Measurements from ENCODE around the gene PDE7B. TPM values are rescaled to one million over a fixed set of nuclear protein-coding genes. Genes with fewer than 3 reads are reported as not detected.

PDE7B gene
- total RNA-seq, 1 donor from 2014 or later = 5.1 TPM

GRCh38 chr6:136085370-136086115 is 234.0 kb downstream of the PDE7B start:
- TF ChIP-seq, protein P1, sequence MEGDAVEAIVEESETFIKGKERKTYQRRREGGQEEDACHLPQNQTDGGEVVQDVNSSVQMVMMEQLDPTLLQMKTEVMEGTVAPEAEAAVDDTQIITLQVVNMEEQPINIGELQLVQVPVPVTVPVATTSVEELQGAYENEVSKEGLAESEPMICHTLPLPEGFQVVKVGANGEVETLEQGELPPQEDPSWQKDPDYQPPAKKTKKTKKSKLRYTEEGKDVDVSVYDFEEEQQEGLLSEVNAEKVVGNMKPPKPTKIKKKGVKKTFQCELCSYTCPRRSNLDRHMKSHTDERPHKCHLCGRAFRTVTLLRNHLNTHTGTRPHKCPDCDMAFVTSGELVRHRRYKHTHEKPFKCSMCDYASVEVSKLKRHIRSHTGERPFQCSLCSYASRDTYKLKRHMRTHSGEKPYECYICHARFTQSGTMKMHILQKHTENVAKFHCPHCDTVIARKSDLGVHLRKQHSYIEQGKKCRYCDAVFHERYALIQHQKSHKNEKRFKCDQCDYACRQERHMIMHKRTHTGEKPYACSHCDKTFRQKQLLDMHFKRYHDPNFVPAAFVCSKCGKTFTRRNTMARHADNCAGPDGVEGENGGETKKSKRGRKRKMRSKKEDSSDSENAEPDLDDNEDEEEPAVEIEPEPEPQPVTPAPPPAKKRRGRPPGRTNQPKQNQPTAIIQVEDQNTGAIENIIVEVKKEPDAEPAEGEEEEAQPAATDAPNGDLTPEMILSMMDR (conservative IDR thresholded peaks at IDR 0.05) = no peak
- no peak for DNase-seq (ENCODE audit: extremely low spot score, unreplicated experiment)
- H3K4me1 Mint-ChIP-seq (ENCODE audit: unreplicated experiment) = peaks cover under 1% of the 10 kb centered on the region
- H3K27ac Mint-ChIP-seq = no peak overlapping the region
- no peaks in the 10 kb centered on the region for H3K9me3 Mint-ChIP-seq
- H3K4me3 Mint-ChIP-seq = no peak overlapping the region
- no peaks in the 10 kb centered on the region for H3K27me3 Mint-ChIP-seq
- H3K36me3 Mint-ChIP-seq = no peaks in the 10 kb centered on the region

DNA sequence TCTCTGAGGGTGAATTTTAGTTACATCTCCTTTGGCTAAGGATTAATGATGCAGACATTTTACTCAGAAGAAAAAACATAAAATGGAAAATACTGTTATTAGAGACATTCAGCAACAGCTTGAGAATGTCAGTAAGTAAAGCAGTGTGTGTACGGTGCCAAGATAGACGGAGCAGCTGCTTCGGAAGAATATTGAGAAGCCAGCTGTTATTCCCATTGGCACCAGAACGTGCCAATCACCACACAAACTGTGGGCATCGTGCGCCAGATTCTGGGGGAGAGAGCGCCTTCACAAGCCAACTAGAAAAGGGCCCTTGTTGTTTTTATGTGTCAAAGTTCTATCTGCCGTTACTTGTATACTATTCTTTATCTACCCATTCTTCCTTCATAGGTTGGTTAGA is 235.2 kb downstream of the PDE7B start:
- Mint-ChIP-seq H3K4me3 (no peak overlapping the region), H3K27me3 (no peaks in the 10 kb centered on the region), H3K4me1 (ENCODE audit: unreplicated experiment) (peaks cover 10% of the 10 kb centered on the region), H3K9me3 (no peaks in the 10 kb centered on the region), H3K27ac (no peak overlapping the region), H3K36me3 (no peaks in the 10 kb centered on the region)
- TF ChIP-seq, protein P1 (conservative IDR thresholded peaks at IDR 0.05) = no peak
- no peak for DNase-seq (ENCODE audit: extremely low spot score, unreplicated experiment)

GRCh38 chr6:136087986-136088385 is 236.5 kb downstream of the PDE7B start:
- DNase-seq (ENCODE audit: extremely low spot score, unreplicated experiment) = no peak
- peaks cover 10% of the 10 kb centered on the region for H3K4me1 Mint-ChIP-seq (ENCODE audit: unreplicated experiment)
- H3K36me3 Mint-ChIP-seq = no peaks in the 10 kb centered on the region
- H3K27ac Mint-ChIP-seq = no peak overlapping the region
- no peaks in the 10 kb centered on the region for H3K27me3 Mint-ChIP-seq
- no peak overlapping the region for H3K4me3 Mint-ChIP-seq
- TF ChIP-seq, protein P1 (conservative IDR thresholded peaks at IDR 0.05) = no peak
- H3K9me3 Mint-ChIP-seq = no peaks in the 10 kb centered on the region

DNA sequence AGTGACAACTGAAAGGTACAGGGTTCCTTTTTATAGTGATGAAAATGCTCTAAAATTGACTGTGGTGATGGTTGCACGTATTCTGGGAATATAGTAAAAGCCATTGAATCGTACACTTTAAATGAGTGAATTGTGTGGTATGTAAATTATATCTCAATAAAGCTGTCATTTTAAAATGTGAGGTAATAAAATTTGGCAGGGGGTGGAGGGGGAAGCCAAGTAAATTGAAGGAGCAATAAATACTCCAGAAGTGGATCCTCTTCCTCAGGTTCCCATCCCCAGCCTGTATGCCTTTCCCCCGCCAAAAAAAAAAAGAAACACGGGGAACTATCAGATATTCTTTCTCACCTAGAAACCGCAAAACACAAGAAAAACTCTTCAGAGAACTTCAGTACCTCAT is 237.2 kb downstream of the PDE7B start:
- TF ChIP-seq, protein P1 (conservative IDR thresholded peaks at IDR 0.05) = no peak
- Mint-ChIP-seq H3K36me3 (no peaks in the 10 kb centered on the region), H3K27me3 (no peaks in the 10 kb centered on the region), H3K9me3 (no peaks in the 10 kb centered on the region), H3K4me3 (no peak overlapping the region), H3K27ac (no peak overlapping the region), H3K4me1 (ENCODE audit: unreplicated experiment) (peaks cover 10% of the 10 kb centered on the region)
- no peak for DNase-seq (ENCODE audit: extremely low spot score, unreplicated experiment)

DNA sequence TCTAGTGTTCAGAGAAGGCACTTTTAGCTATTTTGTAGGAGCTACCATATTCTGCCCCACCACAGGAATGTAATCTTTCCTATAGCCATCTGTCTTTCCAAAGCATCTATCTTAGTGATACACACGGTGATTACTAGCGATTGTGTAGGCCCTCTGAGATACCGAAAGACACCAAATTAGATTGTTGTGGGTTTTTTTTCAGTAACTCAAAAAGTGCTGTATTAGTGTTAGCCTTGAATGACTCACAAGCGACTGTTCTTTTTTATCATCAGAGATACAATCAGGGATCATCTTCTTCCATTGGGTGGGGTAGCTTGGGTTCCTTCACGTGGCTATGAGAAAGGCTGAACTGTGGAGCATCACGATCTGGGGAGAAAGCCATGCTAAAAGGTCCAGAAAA is 238.4 kb downstream of the PDE7B start:
- TF ChIP-seq, protein P1 (conservative IDR thresholded peaks at IDR 0.05) = no peak
- peaks cover 10% of the 10 kb centered on the region for H3K4me1 Mint-ChIP-seq (ENCODE audit: unreplicated experiment)
- no peak for DNase-seq (ENCODE audit: extremely low spot score, unreplicated experiment)
- H3K36me3 Mint-ChIP-seq = peaks cover 5% of the 10 kb centered on the region
- no peak overlapping the region for H3K4me3 Mint-ChIP-seq
- H3K27ac Mint-ChIP-seq = no peak overlapping the region
- no peaks in the 10 kb centered on the region for H3K27me3 Mint-ChIP-seq
- H3K9me3 Mint-ChIP-seq = peaks cover 10% of the 10 kb centered on the region
